D721Med (cell line): ENCODE data around the gene RTN3.

ENCODE experiments used
- DNase-seq: peaks from one replicate; pipeline ENCODE4 v3.0.0; 2011; ENCODE audit warnings: low spot score; ENCODE audit not compliant: insufficient read length
- FAIRE-seq: peaks from 2 replicates; lab custom pipeline; 2011; peaks lifted over from hg19 to GRCh38; lab: Jason Lieb, UNC
- CTCF ChIP-seq: IDR thresholded peaks from 2 replicates; pipeline ENCODE4 v1.5.1; 2012; ENCODE audit warnings: mild to moderate bottlenecking, control low read depth; ENCODE audit not compliant: insufficient read depth; ENCODE audit errors: missing control alignments

RTN3 gene

GRCh38 chr11:63745304-63746170, 64.2 kb downstream of the RTN3 start:
- FAIRE-seq (no peak), DNase-seq (no peak)
- no peak for TF ChIP-seq CTCF

GRCh38 chr11:63747011-63747410, 65.7 kb downstream of the RTN3 start:
- no peak for DNase-seq
- no peak for TF ChIP-seq CTCF
- FAIRE-seq: no peak

- TF ChIP-seq CTCF: no peak
- FAIRE-seq: no peak
- no peak for DNase-seq
Measured at GRCh38 chr11:63749624-63750023, 68.3 kb downstream of the RTN3 start.

- FAIRE-seq (no peak), DNase-seq (no peak)
- TF ChIP-seq CTCF: no peak
Measured at GRCh38 chr11:63756919-63757761, 75.8 kb downstream of the RTN3 start.

GRCh38 chr11:63760487-63761079, 79.3 kb downstream of the RTN3 start:
- TF ChIP-seq CTCF: no peak
- DNase-seq (no peak), FAIRE-seq (no peak)

GRCh38 chr11:63761188-63761587, 79.9 kb downstream of the RTN3 start:
- no peak for TF ChIP-seq CTCF
- FAIRE-seq: no peak
- no peak for DNase-seq
